Activated CD4-positive, alpha-beta T cell treated with anti-CD3 and anti-CD28 coated beads, Interleukin-2, amount 50 U/mL, for 1 hour (primary cell): Measurements from ENCODE around the gene CCIN.
"Not testable (repeated sequence)": the region's sequence is repeated elsewhere in the genome, so short reads cannot be mapped to it uniquely, and the experiment has no call there.

Source experiments
- DNase-seq: peaks from one replicate; pipeline ENCODE4 v3.0.0-alpha.2; 2020

Gene CCIN

DNA sequence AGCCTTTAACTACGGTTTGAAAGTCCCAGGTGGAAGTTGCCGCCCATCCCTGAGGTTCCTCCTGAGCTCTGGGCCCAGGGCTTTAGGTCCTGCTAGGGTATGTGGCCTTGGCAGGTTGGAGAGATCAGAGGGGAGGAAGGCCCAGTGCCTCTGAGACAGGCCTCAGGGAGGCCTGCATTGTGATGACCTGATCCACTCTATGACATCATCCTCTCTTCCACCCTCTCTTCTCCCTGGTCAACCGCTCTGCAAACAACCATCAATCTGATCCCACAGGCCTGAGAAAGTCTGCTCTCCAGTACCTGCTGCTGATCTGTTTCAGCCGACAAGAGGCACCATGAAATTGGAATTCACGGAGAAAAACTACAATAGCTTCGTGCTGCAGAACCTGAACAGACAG lies at the start of gene CCIN:
Gene CCIN (plus strand): TSS at position 223 of the 400 bp plus-strand sequence. CDS start 115 bp downstream, at position 338.
- DNase-seq = no peak

DNA sequence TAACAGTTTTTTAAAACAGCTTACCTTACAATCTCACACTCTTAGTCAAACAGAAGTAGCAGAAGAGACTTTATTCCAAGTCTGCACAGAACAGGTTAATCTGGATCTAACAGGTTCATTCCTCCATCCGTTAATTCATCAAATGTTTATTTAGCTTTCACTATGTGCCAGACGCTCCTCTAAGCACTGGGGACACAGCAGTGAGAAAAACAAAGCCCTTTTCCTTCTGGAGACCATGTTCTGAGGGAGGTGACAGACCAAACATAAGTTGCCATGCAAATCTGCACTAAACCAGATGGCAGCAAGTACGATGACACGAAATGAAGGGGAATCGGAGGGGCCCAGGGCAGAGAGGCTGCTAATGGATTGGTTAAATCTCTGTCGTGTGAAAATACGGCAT lies 49.7 kb upstream of the CCIN start:
- no peak for DNase-seq

DNA sequence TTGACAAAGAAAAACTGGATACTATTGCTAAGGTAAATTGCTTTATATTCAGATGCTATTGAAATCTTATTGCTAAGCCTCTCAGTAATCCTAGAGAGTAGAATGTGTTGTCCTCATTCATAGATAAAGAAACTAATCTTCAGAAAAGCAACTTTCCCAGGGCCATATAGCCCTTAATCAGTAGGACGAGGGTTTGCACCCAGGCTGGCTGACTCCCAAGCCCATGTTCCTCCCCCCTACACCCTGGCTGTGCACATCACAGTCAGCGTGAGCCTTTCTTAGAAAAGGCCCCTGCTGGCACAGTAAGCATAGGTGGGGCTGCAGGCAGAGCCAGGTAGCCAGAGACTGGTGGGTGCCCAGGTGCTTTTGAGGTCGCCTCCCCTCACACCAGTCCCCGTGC lies 48.5 kb upstream of the CCIN start:
- no peak for DNase-seq

DNA sequence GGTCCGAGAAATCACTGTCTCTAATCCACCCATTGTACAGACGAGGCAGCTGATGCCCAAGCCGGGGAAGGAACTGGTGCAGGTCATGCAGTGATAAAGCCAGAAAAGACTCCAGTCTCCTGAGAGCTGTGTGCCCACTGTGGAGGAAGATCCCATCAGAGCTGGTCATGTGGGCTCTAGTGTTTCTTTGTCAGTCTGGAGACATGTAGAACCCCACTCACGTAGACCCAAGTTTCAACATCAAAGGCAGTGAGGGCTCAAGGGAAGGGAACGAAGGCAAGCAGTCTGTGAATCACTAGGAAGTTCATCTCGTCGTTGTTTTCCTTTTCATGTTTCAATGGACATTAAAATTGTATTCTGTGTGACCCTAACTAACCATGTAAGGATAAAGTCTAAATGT lies 47.2 kb upstream of the CCIN start:
- no peak for DNase-seq

DNA sequence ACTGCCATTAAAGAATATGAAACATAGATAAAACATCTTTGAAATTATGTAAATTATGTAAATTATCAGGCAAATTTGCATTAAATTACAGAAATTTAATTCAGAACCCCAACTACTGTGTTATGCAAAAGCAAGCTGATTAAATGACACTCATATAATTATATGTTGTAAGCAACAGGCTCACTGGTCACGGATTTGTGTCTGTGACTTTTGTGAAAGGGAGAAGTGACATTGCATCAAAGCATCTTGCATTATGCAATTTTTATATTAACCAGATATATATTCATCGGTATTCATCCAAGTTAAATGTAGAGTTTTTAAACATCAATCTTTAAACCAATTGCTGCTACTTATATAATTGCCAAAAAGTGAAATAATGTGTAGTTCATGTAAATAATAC lies 45.7 kb upstream of the CCIN start:
- no peak for DNase-seq

DNA sequence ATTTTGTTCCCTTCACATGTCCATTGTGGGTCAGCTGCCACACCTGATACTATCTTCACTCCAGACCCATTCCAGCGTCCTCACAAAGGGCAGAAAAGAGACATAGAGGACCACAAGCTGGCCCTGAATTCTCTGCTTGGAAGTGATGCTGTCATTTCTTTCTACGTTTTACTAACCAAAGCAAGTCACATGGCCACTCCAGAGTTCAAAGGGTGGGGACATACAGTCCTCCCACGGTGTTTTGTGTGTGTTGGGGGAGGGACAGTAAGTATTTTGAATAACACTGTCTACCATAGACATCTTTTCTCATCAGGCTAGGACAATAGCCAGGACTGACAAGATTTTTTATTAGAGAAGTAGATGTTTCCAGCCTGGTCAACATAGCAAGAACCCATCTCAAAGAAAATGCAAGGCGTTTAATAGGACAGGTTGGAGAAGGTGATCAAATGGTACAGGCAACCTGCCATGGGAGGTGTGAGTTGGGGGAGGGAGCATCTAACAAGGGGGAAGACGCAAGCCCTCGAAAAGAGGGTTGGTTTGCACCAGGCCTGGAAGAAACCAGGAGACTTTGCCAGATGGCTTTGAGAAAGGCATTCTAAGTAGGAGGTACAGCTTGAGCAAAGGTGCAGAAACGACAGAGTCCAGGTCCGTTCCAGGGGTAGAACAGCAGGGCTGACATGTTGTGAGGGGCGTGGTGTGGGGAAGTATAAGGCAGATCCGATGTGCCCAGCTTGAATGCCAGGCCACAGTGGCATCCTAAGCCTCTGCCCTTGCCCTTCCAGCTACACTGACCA lies 43.9 kb upstream of the CCIN start:
- DNase-seq = no peak

DNA sequence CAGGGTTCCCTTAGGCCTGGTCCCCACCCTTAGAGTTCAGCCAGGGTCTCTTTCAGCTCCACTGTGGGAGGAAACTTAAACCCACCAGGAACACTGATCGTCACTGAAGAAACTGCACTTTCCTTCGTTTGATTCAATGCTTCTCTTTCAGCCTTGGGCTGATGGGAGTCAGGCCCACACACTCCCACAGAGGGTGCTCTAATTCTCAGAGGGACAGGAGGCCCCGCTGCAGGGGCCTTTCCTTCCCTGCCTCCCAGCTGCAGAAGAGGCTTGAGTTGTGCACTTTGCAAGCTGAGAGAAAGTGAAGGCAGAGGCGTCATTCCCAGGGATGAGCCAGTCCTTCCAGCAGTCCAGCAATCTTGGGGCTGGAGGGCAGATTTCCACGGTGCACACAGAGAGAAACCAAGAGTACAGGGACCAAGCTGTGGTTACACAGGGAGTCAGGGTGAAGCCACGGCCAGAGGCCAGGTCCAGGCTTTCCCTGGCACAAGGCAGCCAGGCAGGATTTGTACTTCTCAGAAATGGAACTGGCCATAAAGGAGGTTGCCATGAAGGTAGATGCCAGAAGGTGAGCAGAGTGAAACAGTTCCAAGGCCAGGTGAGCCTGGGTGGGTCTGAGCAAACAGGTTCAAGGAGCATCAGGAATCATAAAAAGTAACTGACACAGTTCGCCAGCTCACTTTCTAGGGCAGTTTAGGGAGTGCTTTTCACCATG lies 43.0 kb upstream of the CCIN start:
- no peak for DNase-seq

DNA sequence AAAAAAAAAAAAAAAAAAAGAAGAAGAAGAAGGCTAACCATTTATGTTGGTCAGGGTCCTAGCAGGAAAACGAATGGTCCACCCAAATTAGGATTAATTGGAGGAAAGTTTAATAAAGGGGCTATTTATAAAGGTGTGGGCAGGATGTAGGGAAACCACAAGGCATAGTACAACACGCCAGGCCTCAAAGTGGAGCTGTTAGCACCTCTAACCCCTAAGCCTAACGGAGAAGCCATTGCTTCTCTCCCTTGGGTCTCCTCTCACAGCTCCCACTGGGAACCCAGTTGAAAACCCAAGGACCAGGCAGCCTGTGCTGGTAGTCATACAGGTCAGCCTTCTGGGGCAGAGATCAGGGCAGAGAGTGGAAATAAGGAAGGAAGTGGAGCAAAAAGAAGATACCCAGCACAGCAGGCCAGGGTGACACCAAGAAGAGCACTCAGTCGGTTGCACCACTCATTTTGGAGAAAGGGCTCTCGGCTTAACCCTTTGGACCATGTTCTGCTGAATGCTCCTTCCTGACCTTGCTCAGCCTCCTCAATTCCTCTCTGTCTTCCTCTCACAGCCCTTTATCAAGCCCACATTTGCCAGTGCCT lies 41.4 kb upstream of the CCIN start:
- no peak for DNase-seq

DNA sequence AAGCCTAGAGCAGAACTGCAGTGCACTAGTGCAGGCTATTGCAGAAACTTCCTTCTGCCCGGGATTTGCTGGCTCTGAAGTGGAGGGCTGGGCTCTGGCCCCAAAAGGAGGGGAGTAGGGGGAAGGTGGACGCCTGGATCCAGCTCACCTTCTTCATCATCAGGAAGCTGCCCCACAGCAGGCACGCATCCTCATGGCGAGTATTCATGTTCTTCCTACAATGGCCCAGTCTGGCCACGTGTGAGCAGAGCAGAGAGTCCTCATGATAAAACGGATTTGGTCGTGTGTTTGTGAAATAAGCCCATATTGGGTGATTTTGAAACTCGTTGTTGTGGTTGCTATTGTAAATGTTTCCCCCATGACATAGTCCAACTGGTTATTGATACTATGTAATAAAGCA lies 40.8 kb upstream of the CCIN start:
- DNase-seq = no peak

DNA sequence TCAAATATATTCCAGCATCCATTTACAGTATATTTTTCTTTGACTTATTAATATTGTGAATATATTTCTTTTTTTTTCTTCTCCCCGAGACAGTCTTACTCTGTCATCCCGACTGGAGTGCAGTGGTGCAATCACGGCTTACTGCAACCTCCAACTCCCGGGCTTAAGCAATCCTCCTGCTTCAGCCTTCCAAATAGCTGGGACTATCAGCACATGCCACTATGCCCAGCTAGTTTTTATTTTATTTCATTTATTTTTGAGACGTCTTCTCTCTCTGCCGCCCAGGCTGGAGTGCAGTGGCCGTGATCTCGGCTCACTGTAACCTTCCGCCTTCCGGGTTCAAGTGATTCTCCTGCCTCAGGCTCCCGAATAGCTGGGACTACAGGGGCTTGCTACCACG lies 40.0 kb upstream of the CCIN start:
- DNase-seq = no peak

DNA sequence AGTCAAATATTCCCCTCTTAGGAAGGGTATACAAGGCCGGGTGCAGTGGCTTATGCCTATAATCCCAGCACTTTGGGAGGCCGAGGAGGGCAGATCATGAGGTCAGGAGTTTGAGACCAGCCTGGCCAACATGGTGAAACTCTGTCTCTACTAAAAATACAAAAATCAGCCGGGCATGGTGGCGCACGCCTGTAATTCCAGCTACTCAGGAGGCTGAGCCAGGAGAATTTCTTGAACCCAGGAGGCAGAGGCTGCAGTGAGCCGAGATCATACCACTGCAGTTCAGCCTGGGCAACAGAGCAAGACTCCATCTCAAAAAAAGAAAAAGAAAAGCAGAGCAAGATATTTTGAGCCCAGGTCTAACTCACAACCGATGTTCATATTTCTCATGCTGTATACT lies 37.5 kb upstream of the CCIN start:
- DNase-seq = not testable (repeated sequence)

DNA sequence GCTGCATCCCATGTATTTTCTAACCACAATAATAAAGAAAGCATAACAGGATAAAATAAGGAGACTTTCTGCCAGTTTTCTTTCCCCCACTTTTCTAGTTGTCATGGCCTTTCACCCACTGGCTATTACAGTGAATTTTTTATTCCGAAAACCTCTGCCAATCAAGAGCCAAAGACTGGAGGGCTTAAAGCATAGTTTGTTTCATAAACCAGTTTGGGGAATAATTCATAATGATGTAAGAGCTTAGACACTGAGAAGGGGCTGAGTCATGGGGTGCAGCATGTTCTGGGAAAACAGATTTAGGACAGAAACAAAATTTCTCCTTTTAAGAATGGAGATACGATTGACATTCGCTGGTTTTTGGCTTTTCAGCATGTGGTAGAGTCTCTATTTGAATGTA lies 37.1 kb upstream of the CCIN start:
- DNase-seq = no peak

DNA sequence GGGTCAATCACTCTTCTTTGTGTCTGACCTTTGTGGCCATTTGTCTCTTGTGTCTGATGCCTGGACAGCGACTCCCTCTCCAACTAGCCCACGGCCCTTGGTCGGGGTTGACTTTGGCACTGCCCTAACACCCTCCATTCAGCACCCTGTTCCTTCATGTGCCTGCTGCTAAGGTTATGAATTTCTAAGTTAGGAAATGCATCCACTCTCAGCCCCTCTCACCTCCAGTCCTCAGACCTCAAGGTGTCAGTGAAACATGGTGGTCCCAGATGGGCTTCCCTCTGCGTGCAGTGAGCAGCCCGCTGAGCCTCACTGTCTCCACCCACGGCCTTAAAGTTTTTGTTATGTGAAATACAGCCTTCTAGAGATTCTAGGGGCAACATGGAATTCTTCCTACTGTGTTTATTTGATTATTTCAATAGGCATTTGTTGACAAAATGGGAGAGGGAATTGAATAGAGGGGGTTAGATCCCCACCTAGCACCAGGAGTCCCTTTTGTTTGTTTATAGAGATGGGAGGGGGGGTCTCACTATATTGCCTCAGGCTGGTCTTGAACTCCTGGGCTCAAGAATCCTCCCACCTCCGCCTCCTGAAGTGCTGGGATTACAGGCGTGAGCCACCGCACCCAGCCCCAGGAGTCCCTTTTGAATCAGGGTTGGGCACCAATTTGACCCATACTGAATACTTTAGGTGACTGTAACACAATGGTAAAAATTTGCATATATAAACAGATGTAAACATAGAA lies 34.3 kb upstream of the CCIN start:
- DNase-seq = no peak

DNA sequence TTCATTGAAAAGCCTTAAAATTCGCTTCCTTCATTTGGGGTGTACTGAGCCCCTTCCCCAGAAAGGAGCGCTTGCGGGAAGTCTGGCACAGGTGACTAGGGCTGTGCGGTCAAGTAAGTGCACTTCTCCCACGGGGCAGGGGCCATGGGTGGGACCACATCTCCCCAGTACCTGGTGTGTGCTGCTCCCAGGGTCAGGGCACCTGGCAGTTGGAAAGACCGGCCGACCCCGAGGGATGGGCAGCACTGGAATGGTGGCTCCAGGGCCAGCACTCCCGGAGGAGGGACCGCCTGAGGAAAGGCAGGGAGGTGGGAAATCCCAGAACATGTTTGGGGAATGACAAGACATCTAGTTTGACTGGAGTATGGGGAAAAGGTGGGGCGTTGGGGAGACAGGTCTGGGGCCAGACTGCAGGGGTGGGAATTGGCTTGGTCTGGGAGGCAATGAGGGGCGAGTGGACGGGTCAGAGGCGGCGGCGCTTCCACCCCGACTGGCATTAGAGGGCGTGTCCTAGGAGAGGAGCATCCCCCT lies 33.4 kb upstream of the CCIN start:
- no peak for DNase-seq

DNA sequence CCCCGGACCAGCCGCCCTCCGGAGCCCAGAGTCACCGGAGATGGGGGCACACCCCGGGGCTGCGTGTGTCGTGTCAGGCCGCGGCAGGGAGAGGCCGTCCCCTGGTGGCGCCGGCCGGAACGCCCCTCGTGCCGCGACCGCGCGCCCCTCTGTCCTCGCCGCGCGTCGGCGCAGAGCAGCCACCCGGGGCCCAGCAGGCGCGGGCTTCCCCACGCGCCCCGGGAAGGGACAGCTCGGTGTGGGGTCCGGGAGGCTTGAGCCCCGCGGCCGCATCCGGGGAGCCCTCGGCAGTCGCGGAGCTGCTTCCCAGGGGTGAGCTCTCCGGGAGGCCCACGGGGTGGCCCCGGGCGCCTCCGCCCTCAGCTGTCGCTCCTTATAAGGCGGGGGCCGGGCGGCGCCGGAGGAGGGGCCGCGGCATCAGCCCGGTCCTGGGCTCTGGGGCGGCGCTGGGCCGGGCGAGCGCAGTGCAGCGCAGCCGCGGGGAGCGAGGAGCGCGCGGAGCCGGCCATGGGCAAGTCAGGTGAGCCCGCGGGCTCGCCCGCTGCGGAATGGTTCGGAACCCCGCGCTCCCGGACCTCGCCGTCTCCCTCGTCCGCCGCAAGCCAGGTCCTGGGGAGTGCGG lies 32.8 kb upstream of the CCIN start, which contains the start of gene GLIPR2:
Gene GLIPR2 (plus strand): TSS at position 462 of the 622 bp plus-strand sequence. CDS start 46 bp downstream, at position 508.
- DNase-seq = peak; percentile 73

DNA sequence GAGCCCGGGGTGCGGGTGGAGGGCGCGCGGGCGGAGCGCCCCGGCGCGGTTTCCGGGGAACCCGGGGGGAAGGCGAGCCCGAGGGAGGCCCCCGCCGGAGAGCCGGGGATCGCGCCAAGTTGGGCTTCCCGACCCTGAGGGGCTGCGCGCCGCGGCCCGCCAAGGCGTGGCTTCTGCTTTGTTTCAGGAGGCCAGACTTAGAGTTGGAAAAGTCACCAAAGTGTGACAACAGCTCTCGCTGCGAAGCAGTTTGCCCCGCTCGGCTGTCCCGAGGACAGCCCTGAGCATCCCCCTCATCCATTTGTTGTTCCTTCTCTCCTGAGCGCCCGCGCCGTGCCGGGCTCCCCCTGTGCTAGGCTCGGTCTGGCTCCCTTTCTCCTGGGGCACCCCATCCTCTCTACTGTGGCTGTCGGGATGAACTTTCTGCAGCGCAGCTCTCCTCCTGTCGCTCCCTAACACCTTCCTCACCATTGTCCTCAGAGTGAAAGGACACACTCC lies 32.2 kb upstream of the CCIN start:
- no peak for DNase-seq

DNA sequence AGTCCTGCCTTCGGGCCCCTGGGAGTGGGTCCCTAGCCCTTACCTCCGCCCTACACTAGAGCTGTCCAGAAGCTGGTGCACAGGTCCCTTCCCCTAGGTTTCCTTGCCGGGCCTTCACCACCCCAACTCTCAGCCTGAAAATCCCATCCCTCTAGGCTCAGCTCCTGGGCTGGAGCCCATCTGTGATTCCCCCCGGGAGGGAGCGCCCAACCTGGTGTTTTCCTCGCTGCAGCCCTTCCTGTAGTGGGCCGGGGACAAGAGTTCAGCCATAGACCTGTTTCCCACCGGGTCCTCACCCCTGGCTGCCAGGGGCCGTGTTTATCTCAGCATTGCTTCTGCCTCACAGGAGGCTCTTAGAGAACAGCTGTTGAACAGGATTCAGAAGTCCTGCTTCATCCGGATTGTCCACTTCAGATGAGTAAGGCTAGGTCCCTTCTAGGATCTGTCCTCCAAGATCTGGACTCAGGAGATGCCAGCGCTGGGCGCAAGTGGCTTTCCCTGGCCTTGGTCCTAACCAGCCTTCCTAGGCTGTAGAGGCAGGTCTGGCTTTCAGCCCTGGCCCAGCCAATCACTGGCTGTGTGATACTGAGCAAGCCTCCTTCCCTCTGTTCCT lies 31.7 kb upstream of the CCIN start:
- no peak for DNase-seq

DNA sequence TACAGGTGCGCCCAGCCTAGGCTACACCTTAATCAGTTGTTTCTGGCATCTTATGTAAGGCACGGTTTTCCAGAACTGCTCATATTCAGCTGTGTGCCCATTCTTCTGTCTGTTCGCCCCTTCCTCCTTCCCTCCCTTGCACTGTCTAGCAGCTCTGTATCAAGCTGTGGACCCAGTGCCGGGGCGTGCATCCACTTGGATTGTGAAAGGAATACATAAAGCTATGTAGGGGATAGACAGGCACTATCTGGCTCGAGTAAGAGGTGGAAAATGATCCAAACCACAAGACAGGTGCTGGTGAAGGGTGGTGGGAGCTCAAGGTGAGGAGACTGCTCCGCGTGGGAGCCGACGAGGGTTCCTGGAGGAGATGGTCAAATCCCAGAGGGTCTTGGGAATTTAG lies 30.7 kb upstream of the CCIN start:
- no peak for DNase-seq

DNA sequence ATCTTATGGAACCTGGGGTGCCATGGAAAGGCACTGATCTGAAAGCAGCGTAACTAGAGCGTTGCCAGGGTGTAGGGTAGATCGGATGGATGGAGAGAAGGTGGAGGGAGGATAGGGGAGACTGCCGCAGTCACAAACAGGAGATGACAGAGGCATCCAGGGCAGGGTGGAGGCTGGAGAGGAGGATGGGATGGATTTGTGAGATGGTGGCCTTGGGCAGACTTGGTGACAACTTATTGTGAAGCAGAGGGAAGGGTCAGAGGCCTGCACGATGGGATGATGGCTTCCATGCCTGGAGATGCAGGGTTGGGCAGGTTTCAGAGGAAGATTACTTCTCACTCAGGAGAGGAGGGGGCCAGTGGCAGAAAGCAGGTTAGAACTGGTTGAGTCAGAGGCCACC lies 30.3 kb upstream of the CCIN start:
- DNase-seq = no peak

DNA sequence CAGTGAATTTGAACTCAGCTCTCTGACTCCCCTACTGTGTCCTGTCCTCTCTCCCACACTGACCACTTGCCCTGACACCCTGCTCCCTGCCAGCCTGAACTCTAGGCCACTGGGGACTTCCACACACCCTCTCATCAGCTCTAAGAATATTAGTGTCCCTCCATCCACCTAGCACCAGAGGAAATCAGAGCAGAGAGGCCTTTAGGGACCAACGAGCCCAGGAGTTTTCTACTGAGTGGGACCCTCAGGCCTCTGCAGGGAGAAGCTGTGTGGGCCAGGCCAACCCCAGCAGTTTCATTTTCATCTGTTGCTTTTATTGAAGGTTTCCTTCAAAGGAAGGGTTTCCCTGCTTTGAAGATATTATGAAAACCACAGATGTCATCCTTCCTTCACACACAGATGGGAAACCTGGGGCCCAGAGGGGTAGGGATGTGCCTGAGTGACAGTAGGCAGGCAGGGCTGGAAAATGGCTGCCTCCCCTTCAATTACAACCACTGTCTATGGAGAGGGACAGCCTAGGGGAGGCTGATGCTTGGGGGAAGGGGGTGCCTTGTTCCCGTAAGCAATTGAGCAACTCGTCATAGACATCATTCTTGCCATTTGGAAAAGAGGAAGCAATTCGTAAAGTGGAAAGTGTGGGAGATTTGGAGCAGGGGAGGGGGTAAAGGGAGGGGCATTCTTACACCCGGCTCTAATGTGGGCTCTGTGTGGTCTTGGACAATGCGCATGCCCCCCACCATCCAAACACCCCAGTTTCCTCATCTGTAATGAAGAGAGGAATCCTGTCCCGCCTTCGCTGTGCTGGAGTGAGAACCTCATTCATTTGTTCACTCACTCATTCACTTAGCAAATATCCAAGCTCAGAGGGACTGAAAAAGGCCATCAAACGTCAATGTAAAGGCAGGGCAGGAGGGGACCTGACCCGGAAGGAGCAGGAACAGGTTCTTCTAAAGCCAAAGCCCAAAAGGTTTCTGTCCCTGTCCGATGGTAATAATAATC lies 28.8 kb upstream of the CCIN start:
- DNase-seq = no peak

DNA sequence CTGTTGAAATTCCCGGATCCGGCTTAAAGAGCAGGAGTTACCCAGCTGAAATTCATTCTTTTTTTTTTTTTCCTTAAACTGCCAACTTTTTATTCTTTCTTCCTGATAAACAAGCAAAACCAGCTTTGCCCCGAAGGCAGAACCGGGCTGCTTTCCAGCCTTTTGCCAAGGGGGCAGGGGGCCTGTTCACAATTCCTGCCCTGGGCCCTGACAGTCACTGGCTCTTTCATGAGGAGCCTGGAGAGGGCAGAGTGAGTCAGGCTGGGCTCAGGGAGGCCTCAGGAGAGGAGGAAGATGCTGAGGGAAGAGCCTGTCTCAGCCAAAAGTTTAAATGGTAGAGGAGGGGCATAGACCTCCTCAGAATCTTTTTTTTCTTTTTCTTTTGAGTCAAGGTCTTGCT lies 27.9 kb upstream of the CCIN start:
- DNase-seq = no peak
